T-cell (primary cell): ENCODE data around the gene NR5A1. TPM values are rescaled to one million over a fixed set of nuclear protein-coding genes. Genes with fewer than 3 reads are reported as not detected.

Experiments
- ATAC-seq, 4 experiments: fragments of 200-7000 bp in 3 of 4; fragments of 150-1000 bp in 1 of 4; cut with Tn5 transposase; replicated peaks in 1 of 4; 1 replicate in 3 of 4; 2 replicates in 1 of 4; pipeline ENCODE4 v1.10.0; 2021; ENCODE audit warnings: moderate library complexity in 3 of 4, mild to moderate bottlenecking in 2 of 4, moderate number of reproducible peaks in 1 of 4
- CTCF ChIA-PET, 2 donors: fragments of 300-600 bp; sonication (Branson Sonifier 250); formaldehyde crosslinking; loops; one replicate each; lab custom pipeline; 2022; ENCODE audit warnings: antibody characterized with exemption in 2 of 2; lab: Charles Lee
- POLR2A ChIA-PET, 2 donors: fragments of 300-600 bp; sonication (Branson Sonifier 250); formaldehyde crosslinking; loops; one replicate each; lab custom pipeline; 2022; ENCODE audit warnings: antibody characterized with exemption in 2 of 2; lab: Charles Lee
- DNase-seq, 35 experiments: peaks; one replicate each; pipeline versions ENCODE4 v3.0.0 to v3.0.0-alpha.2; 2013 to 2023
- H3K27ac ChIP-seq: one replicate; pipeline ENCODE4 v1.5.1; 2013; ENCODE audit warnings: low read length
- H3K27me3 ChIP-seq, 2 experiments: replicated peaks in 1 of 2; 1 replicate in 1 of 2; 2 replicates in 1 of 2; pipeline versions ENCODE4 v1.6.1 to v1.7.0; 2013; ENCODE audit warnings: low read length in 1 of 2, mixed read lengths in 1 of 2; ENCODE audit not compliant: control insufficient read depth in 2 of 2, insufficient read depth in 2 of 2; ENCODE audit errors: extremely low read depth in 1 of 2
- H3K36me3 ChIP-seq, 2 donors: 1 replicate in 1 of 2; 2 replicates in 1 of 2; pipeline versions ENCODE4 v1.6.1 to v1.7.0; 2013; ENCODE audit warnings: low read length in 1 of 2; ENCODE audit not compliant: control insufficient read depth in 2 of 2, insufficient read depth in 1 of 2; ENCODE audit errors: extremely low read depth in 1 of 2
- H3K4me1 ChIP-seq, 2 experiments: 1 replicate in 1 of 2; 2 replicates in 1 of 2; pipeline versions ENCODE4 v1.6.1 to v1.7.0; 2013; ENCODE audit warnings: low read length in 2 of 2, mixed read lengths in 1 of 2; ENCODE audit not compliant: insufficient read depth in 2 of 2, control insufficient read depth in 1 of 2; ENCODE audit errors: extremely low read depth in 1 of 2
- H3K4me3 ChIP-seq, 2 donors: 1 replicate in 1 of 2; 2 replicates in 1 of 2; pipeline versions ENCODE4 v1.5.1 to v1.7.0; 2013; ENCODE audit warnings: mild to moderate bottlenecking in 2 of 2, low read length in 1 of 2, moderate library complexity in 1 of 2; ENCODE audit not compliant: control insufficient read depth in 1 of 2; ENCODE audit errors: extremely low read depth in 1 of 2
- H3K9me3 ChIP-seq: 2 replicates; pipeline ENCODE4 v1.7.0; 2013
- H3K27ac Mint-ChIP-seq, 2 donors: one replicate each; pipeline ENCODE4 v1.8.0; 2020 to 2021; ENCODE audit warnings: mild to moderate bottlenecking in 2 of 2, mixed read lengths in 2 of 2
- H3K27me3 Mint-ChIP-seq, 2 donors: one replicate each; pipeline ENCODE4 v1.8.0; 2021 to 2022; ENCODE audit warnings: mixed read lengths in 2 of 2
- H3K36me3 Mint-ChIP-seq: one replicate; pipeline ENCODE4 v1.8.0; 2021; ENCODE audit warnings: mixed read lengths
- H3K4me1 Mint-ChIP-seq, 3 donors: one replicate each; pipeline ENCODE4 v1.8.0; 2020 to 2022; ENCODE audit warnings: mixed read lengths in 3 of 3, mild to moderate bottlenecking in 1 of 3
- H3K4me3 Mint-ChIP-seq, 3 donors: one replicate each; pipeline ENCODE4 v1.8.0; 2020 to 2022; ENCODE audit warnings: mild to moderate bottlenecking in 3 of 3, mixed read lengths in 3 of 3, moderate library complexity in 3 of 3
- H3K9me3 Mint-ChIP-seq, 3 donors: one replicate each; pipeline ENCODE4 v1.8.0; 2020 to 2022; ENCODE audit warnings: mixed read lengths in 3 of 3
- WGBS: methylation state at CpG from one replicate; pipeline ENCODE4 v1.1.5; 2013; ENCODE audit warnings: missing lambda C conversion rate; ENCODE audit not compliant: insufficient coverage; 5-methylcytosine and 5-hydroxymethylcytosine counted together
- total RNA-seq, 35 experiments: library from RNA in 6 of 35; stranded (reverse) in 6 of 35; fragments of 120-200 nt in 1 of 35; gene quantifications; one replicate each; pipeline versions ENCODE4 v1.2.1 to v1.2.4 and lab custom pipeline; 2013 to 2026

Gene NR5A1
- total RNA-seq, 5 donors from 2014 or later (not counting 1 experiment from before 2014, with no cell fraction given): 0.19 to 0.30 (median 0.29) TPM; not detected in 2

DNA sequence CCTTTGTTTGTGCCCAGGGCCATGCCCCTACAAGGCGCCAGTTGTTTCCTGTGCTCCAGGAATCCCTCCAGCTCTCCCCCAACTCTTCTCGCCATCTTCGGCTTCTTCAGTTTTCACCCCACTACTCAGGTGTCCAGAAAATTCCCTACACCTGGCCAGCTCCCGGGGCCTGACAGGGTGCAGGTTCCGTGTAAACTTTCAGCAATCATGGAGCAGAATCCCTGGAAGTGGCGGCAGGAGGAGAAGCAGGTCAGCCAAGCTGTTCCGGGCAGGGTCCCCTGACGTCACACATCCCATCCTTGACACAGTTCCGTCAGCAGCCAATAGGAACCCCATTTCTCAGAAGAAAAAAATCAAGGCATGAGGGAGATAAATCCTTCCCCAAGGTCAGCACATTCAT is 69.1 kb downstream of the NR5A1 start:
- Mint-ChIP-seq H3K27ac (no peak overlapping the region), H3K9me3 (peaks cover 0 to 3% (median 0%) of the 10 kb centered on the region in 3 donors), H3K4me1 (no peaks in the 10 kb centered on the region), H3K27me3 (peaks cover 20 to 29% of the 10 kb centered on the region in 2 donors), H3K4me3 (no peak overlapping the region), H3K36me3 (no peaks in the 10 kb centered on the region)
- WGBS: 93% methylated on average over 9 of the region's 9 CpGs
- ChIA-PET CTCF (no interaction called here), POLR2A (no interaction called here)
- Histone ChIP-seq H3K27me3 (peaks cover 3 to 37% of the 10 kb centered on the region in 2 experiments), H3K4me1 (no peaks in the 10 kb centered on the region), H3K36me3 (no peaks in the 10 kb centered on the region), H3K4me3 (no peak overlapping the region), H3K27ac (no peak overlapping the region), H3K9me3 (no peaks in the 10 kb centered on the region)
- ATAC-seq (no peak), DNase-seq (no peak)

- H3K36me3 Mint-ChIP-seq: no peaks in the 10 kb centered on the region
- no peak overlapping the region for H3K27ac Mint-ChIP-seq
- no peaks in the 10 kb centered on the region for H3K4me1 Mint-ChIP-seq
- peaks cover 23 to 29% of the 10 kb centered on the region in 2 donors for H3K27me3 Mint-ChIP-seq
- POLR2A ChIA-PET: no interaction called here
- 76% methylated on average over 3 of the region's 3 CpGs for WGBS
- ATAC-seq (no peak), DNase-seq (no peak)
- H3K4me3 Mint-ChIP-seq: no peak overlapping the region
- CTCF ChIA-PET: no interaction called here
- peaks cover under 1 to 37% of the 10 kb centered on the region in 2 experiments for H3K27me3 ChIP-seq
- no peak overlapping the region for H3K4me3 ChIP-seq
- H3K9me3 Mint-ChIP-seq: peaks cover 0 to 3% (median 0%) of the 10 kb centered on the region in 3 donors
- no peaks in the 10 kb centered on the region for H3K9me3 ChIP-seq
- no peaks in the 10 kb centered on the region for H3K4me1 ChIP-seq
- no peak overlapping the region for H3K27ac ChIP-seq
- no peaks in the 10 kb centered on the region for H3K36me3 ChIP-seq
Observed at GRCh38 chr9:124437086-124437485, 70.1 kb downstream of the NR5A1 start.

DNA sequence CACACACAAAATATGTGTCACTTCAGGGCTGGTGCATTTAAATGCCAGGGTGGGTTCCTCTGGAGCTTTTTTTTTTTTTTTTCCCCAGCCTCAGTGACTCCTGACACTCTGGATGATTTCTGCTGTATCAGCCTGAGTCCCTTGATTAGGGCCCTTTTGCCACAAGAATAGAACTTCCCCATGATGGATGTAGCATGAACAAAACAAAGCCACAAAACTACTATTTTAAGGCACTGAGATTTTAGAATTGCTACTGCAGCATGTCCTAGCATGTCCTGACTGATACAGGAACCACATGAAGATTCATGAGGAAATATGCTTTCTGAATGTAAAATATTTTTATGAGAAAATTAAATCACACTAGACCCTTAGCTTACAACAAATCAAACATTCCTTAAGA is 70.9 kb downstream of the NR5A1 start:
- ATAC-seq: no peak

More for the DNA sequence above, 70.9 kb downstream of the NR5A1 start:
- no peak for DNase-seq
- no peaks in the 10 kb centered on the region for H3K36me3 ChIP-seq
- no peaks in the 10 kb centered on the region for H3K4me1 ChIP-seq
- ChIA-PET POLR2A (no interaction called here), CTCF (no interaction called here)
- Mint-ChIP-seq H3K36me3 (no peaks in the 10 kb centered on the region), H3K27me3 (peaks cover 18 to 22% of the 10 kb centered on the region in 2 donors), H3K4me3 (no peak overlapping the region), H3K27ac (no peak overlapping the region), H3K4me1 (no peaks in the 10 kb centered on the region), H3K9me3 (peaks cover 0 to 3% (median 0%) of the 10 kb centered on the region in 3 donors)
- no peak overlapping the region for H3K4me3 ChIP-seq
- no peak overlapping the region for H3K27ac ChIP-seq
- H3K9me3 ChIP-seq: no peaks in the 10 kb centered on the region
- peaks cover 0 to 33% of the 10 kb centered on the region in 2 experiments for H3K27me3 ChIP-seq

Other genes with a start within 250 kb of the NR5A1 start
- gene NEK6, start 249.4 kb downstream of the NR5A1 start, total RNA-seq: 10 to 100 TPM in 3 of 5 donors, 1 to 10 TPM in 2; 5.9 to 12.5 (median 10.4) TPM
- gene PSMB7, start 92.0 kb downstream of the NR5A1 start, total RNA-seq: 10 to 100 TPM; 62.6 to 75.8 (median 68.6) TPM
- not detected for gene ADGRD2, start 56.9 kb downstream of the NR5A1 start, total RNA-seq